ENCODE measurements around the gene NFIC.
A peak's percentile ranks its signal among the peaks of the same experiment; 100 is the strongest.

Gene NFIC

GRCh38 chr19:3475449-3475848 lies 109.1 kb downstream of the NFIC start:
- Histone ChIP-seq H2AFZ (ENCODE audit: low read length) (no peak overlapping the region), H3K9me3 (ENCODE audit: insufficient read depth, low read depth, low read length) (no peaks in the 10 kb centered on the region), H3K9ac (ENCODE audit: low read depth, low read length, poor library complexity, severe bottlenecking) (no peak overlapping the region), H3K36me3 (ENCODE audit: insufficient read depth, low read length) (peaks cover 9% of the 10 kb centered on the region; the same call in 1 of the 2 replicates), H3K79me2 (ENCODE audit: insufficient read depth, low read length) (peaks cover 62% of the 10 kb centered on the region), H3K4me1 (ENCODE audit: insufficient read depth, low read length, poor library complexity, severe bottlenecking) (peaks cover 46% of the 10 kb centered on the region), H3K9me2 (replicated peaks; ENCODE audit: low read depth, low read length) (peaks cover 8% of the 10 kb centered on the region; the same call in 1 of the 2 replicates), H3K27me3 (ENCODE audit: insufficient read depth, low read length, poor library complexity, severe bottlenecking) (no peaks in the 10 kb centered on the region), H3K4me2 (ENCODE audit: low read depth, low read length, poor library complexity, severe bottlenecking) (peak overlapping the region; percentile 94), H3F3A (ENCODE audit: low read depth) (no peaks in the 10 kb centered on the region), H4K20me1 (ENCODE audit: insufficient read depth, low read length, poor library complexity, severe bottlenecking) (peaks cover 16% of the 10 kb centered on the region), H3K4me3 (ENCODE audit: low read length, poor library complexity, severe bottlenecking) (peak overlapping the region; percentile 45)
- TF ChIP-seq EZH2phosphoT487 (IDR thresholded peaks at IDR 0.05; ENCODE audit: borderline replicate concordance): no peak
- TF ChIP-seq CTCF (conservative IDR thresholded peaks at IDR 0.05; ENCODE audit: low read length): no peak

- Histone ChIP-seq H4K20me1 (ENCODE audit: insufficient read depth, low read length, poor library complexity, severe bottlenecking) (peaks cover 16% of the 10 kb centered on the region), H3K4me3 (ENCODE audit: low read length, poor library complexity, severe bottlenecking) (peak overlapping the region; percentile 91), H3K4me1 (ENCODE audit: insufficient read depth, low read length, poor library complexity, severe bottlenecking) (peaks cover 54% of the 10 kb centered on the region), H3K27me3 (ENCODE audit: insufficient read depth, low read length, poor library complexity, severe bottlenecking) (no peaks in the 10 kb centered on the region), H3K9me3 (ENCODE audit: insufficient read depth, low read depth, low read length) (no peaks in the 10 kb centered on the region), H3K36me3 (ENCODE audit: insufficient read depth, low read length) (peaks cover 9% of the 10 kb centered on the region; the same call in 1 of the 2 replicates), H2AFZ (ENCODE audit: low read length) (no peak overlapping the region), H3K4me2 (ENCODE audit: low read depth, low read length, poor library complexity, severe bottlenecking) (peak overlapping the region; percentile 94), H3K9me2 (replicated peaks; ENCODE audit: low read depth, low read length) (peaks cover 8% of the 10 kb centered on the region; the same call in 1 of the 2 replicates), H3K79me2 (ENCODE audit: insufficient read depth, low read length) (peaks cover 69% of the 10 kb centered on the region), H3K9ac (ENCODE audit: low read depth, low read length, poor library complexity, severe bottlenecking) (no peak overlapping the region), H3F3A (ENCODE audit: low read depth) (no peaks in the 10 kb centered on the region)
- TF ChIP-seq CTCF (conservative IDR thresholded peaks at IDR 0.05; ENCODE audit: low read length) (no peak), EZH2phosphoT487 (IDR thresholded peaks at IDR 0.05; ENCODE audit: borderline replicate concordance) (no peak)
Measured at GRCh38 chr19:3476830-3477229, 110.4 kb downstream of the NFIC start.

GRCh38 chr19:3477506-3477905 lies 111.1 kb downstream of the NFIC start:
- Histone ChIP-seq H3K79me2 (ENCODE audit: insufficient read depth, low read length) (peaks cover 64% of the 10 kb centered on the region), H3K4me1 (ENCODE audit: insufficient read depth, low read length, poor library complexity, severe bottlenecking) (peaks cover 54% of the 10 kb centered on the region), H2AFZ (ENCODE audit: low read length) (no peak overlapping the region), H3K9me2 (replicated peaks; ENCODE audit: low read depth, low read length) (peaks cover 8% of the 10 kb centered on the region; the same call in 1 of the 2 replicates), H3K9ac (ENCODE audit: low read depth, low read length, poor library complexity, severe bottlenecking) (peak overlapping the region; percentile 98), H3K9me3 (ENCODE audit: insufficient read depth, low read depth, low read length) (no peaks in the 10 kb centered on the region), H4K20me1 (ENCODE audit: insufficient read depth, low read length, poor library complexity, severe bottlenecking) (peaks cover 12% of the 10 kb centered on the region), H3K36me3 (ENCODE audit: insufficient read depth, low read length) (peaks cover 9% of the 10 kb centered on the region; the same call in 1 of the 2 replicates), H3K4me3 (ENCODE audit: low read length, poor library complexity, severe bottlenecking) (peak overlapping the region; percentile 91), H3F3A (ENCODE audit: low read depth) (no peaks in the 10 kb centered on the region), H3K4me2 (ENCODE audit: low read depth, low read length, poor library complexity, severe bottlenecking) (peak overlapping the region; percentile 94), H3K27me3 (ENCODE audit: insufficient read depth, low read length, poor library complexity, severe bottlenecking) (no peaks in the 10 kb centered on the region)
- no peak for TF ChIP-seq EZH2phosphoT487 (IDR thresholded peaks at IDR 0.05; ENCODE audit: borderline replicate concordance)
- no peak for TF ChIP-seq CTCF (conservative IDR thresholded peaks at IDR 0.05; ENCODE audit: low read length)

Data from Loucy (cell line).